WTC11 (cell line): ENCODE results near the gene SLC35F1. TPM values are rescaled to one million over a fixed set of nuclear protein-coding genes. Genes with fewer than 3 reads are reported as not detected.

Experiments used
- ATAC-seq: fragments of 200-7000 bp; cut with Tn5 transposase; 2 replicates; pipeline ENCODE4 v1.10.0; 2021; ENCODE audit warnings: mild to moderate bottlenecking, moderate library complexity
- CTCF ChIA-PET: fragments of 300-600 bp; sonication (Branson Sonifier 250); formaldehyde crosslinking; loops from one replicate; lab custom pipeline; 2021; ENCODE audit warnings: antibody characterized with exemption; lab: Charles Lee
- POLR2A ChIA-PET: fragments of 350-600 bp; sonication (Branson Sonifier 250); formaldehyde crosslinking; loops from one replicate; lab custom pipeline; 2021; ENCODE audit warnings: antibody characterized with exemption; lab: Charles Lee
- DNase-seq: peaks from one replicate; pipeline ENCODE4 v3.0.0; 2021; ENCODE audit warnings: low spot score
- H3K27ac Mint-ChIP-seq: 2 replicates; pipeline ENCODE4 v1.8.0; 2021; ENCODE audit warnings: mixed read lengths
- H3K27me3 Mint-ChIP-seq: 2 replicates; pipeline ENCODE4 v1.8.0; 2021; ENCODE audit warnings: low read depth, mild to moderate bottlenecking, moderate library complexity, mixed read lengths
- H3K36me3 Mint-ChIP-seq: 2 replicates; pipeline ENCODE4 v1.8.0; 2021; ENCODE audit warnings: mixed read lengths
- H3K4me1 Mint-ChIP-seq: 2 replicates; pipeline ENCODE4 v1.8.0; 2022; ENCODE audit warnings: mixed read lengths
- H3K4me3 Mint-ChIP-seq: 2 replicates; pipeline ENCODE4 v1.8.0; 2021; ENCODE audit warnings: mild to moderate bottlenecking, moderate library complexity, mixed read lengths
- H3K9me3 Mint-ChIP-seq: 2 replicates; pipeline ENCODE4 v1.8.0; 2021; ENCODE audit warnings: mixed read lengths
- ATF3 ChIP-seq: sonication (generic); formaldehyde crosslinking; conservative IDR thresholded peaks from 2 replicates; pipeline ENCODE4 v1.8.1; 2022; ENCODE audit warnings: mild to moderate bottlenecking, missing genetic modification reagents
- CBFB ChIP-seq: sonication (generic); formaldehyde crosslinking; IDR thresholded peaks from 2 replicates; pipeline ENCODE4 v1.8.1; 2022; ENCODE audit warnings: mild to moderate bottlenecking, low read depth, missing genetic modification reagents
- CREM ChIP-seq: sonication (generic); formaldehyde crosslinking; IDR thresholded peaks from 2 replicates; pipeline ENCODE4 v1.8.1; 2022; ENCODE audit warnings: mild to moderate bottlenecking, missing genetic modification reagents, moderate library complexity
- CTCF ChIP-seq: fragments of 200-600 bp; IDR thresholded peaks from 2 replicates; pipeline ENCODE4 v1.8.0; 2022; ENCODE audit warnings: antibody characterized with exemption
- ESRRA ChIP-seq: sonication (generic); formaldehyde crosslinking; IDR thresholded peaks from 2 replicates; pipeline ENCODE4 v1.8.1; 2022; ENCODE audit warnings: mild to moderate bottlenecking, missing genetic modification reagents, borderline replicate concordance
- ETV6 ChIP-seq: sonication (generic); formaldehyde crosslinking; IDR thresholded peaks from 2 replicates; pipeline ENCODE4 v1.8.1; 2022; ENCODE audit warnings: mild to moderate bottlenecking, missing genetic modification reagents
- FOXJ3 ChIP-seq: sonication (generic); formaldehyde crosslinking; IDR thresholded peaks from 2 replicates; pipeline ENCODE4 v1.9.0; 2021; ENCODE audit warnings: missing genetic modification reagents, mild to moderate bottlenecking, borderline replicate concordance
- FOXP1 ChIP-seq: sonication (generic); formaldehyde crosslinking; IDR thresholded peaks from 2 replicates; pipeline ENCODE4 v1.8.0; 2022; ENCODE audit warnings: missing genetic modification reagents, mild to moderate bottlenecking, moderate library complexity, borderline replicate concordance
- GRHL2 ChIP-seq: fragments of 250-450 bp; sonication (Bioruptor Pico); IDR thresholded peaks from 2 replicates; pipeline ENCODE4 v1.8.0; 2022; ENCODE audit warnings: mild to moderate bottlenecking, moderate library complexity; ENCODE audit not compliant: insufficient replicate concordance, severe bottlenecking
- HMGXB4 ChIP-seq: sonication (generic); formaldehyde crosslinking; IDR thresholded peaks from 2 replicates; pipeline ENCODE4 v1.8.1; 2023; ENCODE audit warnings: mild to moderate bottlenecking, moderate library complexity, missing genetic modification reagents
- MAX ChIP-seq: sonication (generic); formaldehyde crosslinking; IDR thresholded peaks from 2 replicates; pipeline ENCODE4 v1.8.0; 2022; ENCODE audit warnings: mild to moderate bottlenecking, missing genetic modification reagents
- MYBL2 ChIP-seq: sonication (generic); formaldehyde crosslinking; IDR thresholded peaks from 2 replicates; pipeline ENCODE4 v1.8.1; 2023; ENCODE audit warnings: mild to moderate bottlenecking, moderate library complexity, missing genetic modification reagents
- NFE2L1 ChIP-seq: sonication (generic); formaldehyde crosslinking; IDR thresholded peaks from 2 replicates; pipeline ENCODE4 v1.8.1; 2023; ENCODE audit warnings: missing genetic modification reagents
- NFYB ChIP-seq: sonication (generic); formaldehyde crosslinking; conservative IDR thresholded peaks from 2 replicates; pipeline ENCODE4 v1.8.0; 2022; ENCODE audit warnings: low read depth, missing genetic modification reagents
- OVOL2 ChIP-seq: fragments of 250-450 bp; sonication (Bioruptor Pico); IDR thresholded peaks from 2 replicates; pipeline ENCODE4 v1.9.0; 2021; ENCODE audit warnings: mild to moderate bottlenecking, borderline replicate concordance
- USF1 ChIP-seq: sonication (generic); formaldehyde crosslinking; IDR thresholded peaks from 2 replicates; pipeline ENCODE4 v1.8.0; 2022; ENCODE audit warnings: mild to moderate bottlenecking, missing genetic modification reagents
- ZBTB43 ChIP-seq: sonication (generic); formaldehyde crosslinking; IDR thresholded peaks from 2 replicates; pipeline ENCODE4 v1.8.1; 2023; ENCODE audit warnings: mild to moderate bottlenecking, missing genetic modification reagents
- ZNF121 ChIP-seq: sonication (generic); formaldehyde crosslinking; IDR thresholded peaks from 2 replicates; pipeline ENCODE4 v1.8.0; 2023; ENCODE audit warnings: missing genetic modification reagents
- ZNF423 ChIP-seq: fragments of 250-450 bp; sonication (Bioruptor Pico); IDR thresholded peaks from 2 replicates; pipeline ENCODE4 v2.1.2; 2022; ENCODE audit warnings: mild to moderate bottlenecking, moderate library complexity
- ZNF512 ChIP-seq: sonication (generic); formaldehyde crosslinking; IDR thresholded peaks from 2 replicates; pipeline ENCODE4 v1.8.1; 2022; ENCODE audit warnings: missing genetic modification reagents, borderline replicate concordance
- total RNA-seq: library from RNA; stranded (reverse); gene quantifications from 3 replicates; pipeline ENCODE4 v1.2.3, GENCODE V29; 2021

The SLC35F1 gene
- total RNA-seq, 1 experiment from 2014 or later: 11.0 TPM

GRCh38 chr6:117919275-117919674, 12.2 kb downstream of the SLC35F1 start:
- ATAC-seq (no peak), DNase-seq (no peak)
- Mint-ChIP-seq H3K4me3 (no peak overlapping the region), H3K27ac (no peak overlapping the region), H3K4me1 (peaks cover 8% of the 10 kb centered on the region), H3K27me3 (peaks cover 5% of the 10 kb centered on the region), H3K36me3 (no peaks in the 10 kb centered on the region), H3K9me3 (no peaks in the 10 kb centered on the region)
- TF ChIP-seq NFYB (CRISPR knock-in tag): no peak
- TF ChIP-seq ZNF423: no peak
- TF ChIP-seq OVOL2 (CRISPR knock-in tag): no peak
- ChIA-PET CTCF (interaction anchor here (1.0 to 2.5 kb wide), 8 partner anchors 12 to 326 kb away, joined by 3 to 13 read pairs (median 5); partner anchors contain the start of gene SLC35F1), POLR2A (interaction anchor here (1.3 kb wide), 1 partner anchor 11 kb away, joined by 5 read pairs; no protein-coding TSS in a partner anchor)

- TF ChIP-seq ZBTB43 (CRISPR knock-in tag) (0 out of 2 replicates have a peak, but pooled peaks have one; percentile 22), ATF3 (CRISPR knock-in tag) (no peak), ETV6 (CRISPR knock-in tag) (peak; percentile 31; the same call in 1 of the 2 replicates), CREM (CRISPR knock-in tag) (no peak), ESRRA (CRISPR knock-in tag) (no peak), MYBL2 (CRISPR knock-in tag) (0 out of 2 replicates have a peak, but pooled peaks have one; percentile 11), CTCF (no peak), USF1 (CRISPR knock-in tag) (no peak), ZNF121 (CRISPR knock-in tag) (no peak), FOXP1 (peak; percentile 23; the same call in 1 of the 2 replicates), NFE2L1 (CRISPR knock-in tag) (0 out of 2 replicates have a peak, but pooled peaks have one; percentile 20), FOXJ3 (CRISPR knock-in tag) (no peak), GRHL2 (no peak)
- TF ChIP-seq, all 79 proteins: peak for 5
- ChIA-PET POLR2A (interaction anchor here (0.9 to 1.3 kb wide), 2 partner anchors 12 to 18 kb away, joined by 3 to 5 read pairs; no protein-coding TSS in a partner anchor), CTCF (interaction anchor here (1.0 to 2.5 kb wide), 9 partner anchors 11 to 326 kb away, joined by 3 to 13 read pairs (median 4); partner anchors contain the start of gene SLC35F1)
- no peak overlapping the region for H3K4me3 Mint-ChIP-seq
- DNase-seq: peak; percentile 74
- H3K27ac Mint-ChIP-seq: no peak overlapping the region
- H3K27me3 Mint-ChIP-seq: peaks cover 5% of the 10 kb centered on the region
- no peaks in the 10 kb centered on the region for H3K9me3 Mint-ChIP-seq
- no peaks in the 10 kb centered on the region for H3K36me3 Mint-ChIP-seq
- peaks cover 8% of the 10 kb centered on the region for H3K4me1 Mint-ChIP-seq
- ATAC-seq: peak; percentile 97
These were observed 13.0 kb downstream of the SLC35F1 start for GRCh38 chr6:117919775-117920729.

- no peak for ATAC-seq
- Mint-ChIP-seq H3K9me3 (peaks cover 24% of the 10 kb centered on the region), H3K27me3 (peaks cover 5% of the 10 kb centered on the region), H3K4me1 (peaks cover 8% of the 10 kb centered on the region), H3K36me3 (peaks cover 24% of the 10 kb centered on the region), H3K27ac (no peak overlapping the region), H3K4me3 (no peak overlapping the region)
- no peak for DNase-seq
- ChIA-PET POLR2A (no interaction called here), CTCF (interaction anchor here (1.3 kb wide), 1 partner anchor 51 kb away, joined by 4 read pairs; no protein-coding TSS in a partner anchor)
- TF ChIP-seq MAX (CRISPR knock-in tag): no peak
- no peak for TF ChIP-seq ZNF512 (CRISPR knock-in tag)
- TF ChIP-seq HMGXB4 (CRISPR knock-in tag): no peak
- no peak for TF ChIP-seq CREM (CRISPR knock-in tag)
- no peak for TF ChIP-seq CBFB (CRISPR knock-in tag)
- no peak for TF ChIP-seq ATF3 (CRISPR knock-in tag)
These were observed 17.6 kb downstream of the SLC35F1 start for GRCh38 chr6:117924690-117925089.
